OCI-LY7 (cell line): ENCODE results near the gene ZFP36L1. TPM values are rescaled to one million over a fixed set of nuclear protein-coding genes. Genes with fewer than 3 reads are reported as not detected.
A peak's percentile ranks its signal among the peaks of the same experiment; 100 is the strongest.

Experiments used
- BruUV-seq: library from RNA; stranded (reverse); fragments of 400-500 nt; replicated peaks from 2 replicates; lab custom pipeline; 2021; lab: Mats Ljungman, UMichigan
- CTCF ChIA-PET: fragments of 300-600 bp; sonication (Branson Sonifier 250); formaldehyde crosslinking; loops from one replicate; lab custom pipeline; 2022; ENCODE audit warnings: antibody characterized with exemption; ENCODE audit not compliant: unreplicated experiment; lab: Charles Lee
- POLR2A ChIA-PET: fragments of 300-600 bp; sonication (Branson Sonifier 250); formaldehyde crosslinking; loops from one replicate; lab custom pipeline; 2022; ENCODE audit warnings: antibody characterized with exemption; lab: Charles Lee
- DNase-seq: peaks from one replicate; pipeline ENCODE4 v3.0.0-alpha.2; 2015; ENCODE audit warnings: low spot score
- H2AFZ ChIP-seq: fragments of 200-600 bp; sonication (generic), shearing (Covaris generic); 2 replicates; pipeline ENCODE4 v1.6.1; 2014; ENCODE audit warnings: mild to moderate bottlenecking, antibody characterized with exemption, low read length, moderate library complexity
- H3K27ac ChIP-seq: fragments of 200-600 bp; sonication (generic); 2 replicates; pipeline ENCODE4 v1.5.1; 2014; ENCODE audit warnings: mixed run types, low read depth, mild to moderate bottlenecking, moderate library complexity, low read length, inconsistent platforms; ENCODE audit not compliant: poor library complexity, severe bottlenecking
- H3K36me3 ChIP-seq: fragments of 200-600 bp; sonication (generic); 2 replicates; pipeline ENCODE4 v1.6.1; 2014; ENCODE audit warnings: mild to moderate bottlenecking, antibody characterized with exemption, low read length, moderate library complexity, mixed read lengths; ENCODE audit not compliant: insufficient read depth
- H3K4me1 ChIP-seq: fragments of 200-600 bp; sonication (generic); 2 replicates; pipeline ENCODE4 v1.5.1; 2014; ENCODE audit warnings: mild to moderate bottlenecking, low read length; ENCODE audit not compliant: insufficient read depth, poor library complexity, severe bottlenecking
- H3K4me2 ChIP-seq: fragments of 200-600 bp; sonication (generic); 2 replicates; pipeline ENCODE4 v1.6.1; 2014; ENCODE audit warnings: mild to moderate bottlenecking, low read length
- H3K4me3 ChIP-seq: fragments of 200-600 bp; sonication (generic); 2 replicates; pipeline ENCODE4 v1.5.1; 2014; ENCODE audit warnings: mild to moderate bottlenecking, low read depth, low read length; ENCODE audit not compliant: poor library complexity, severe bottlenecking
- H3K79me2 ChIP-seq: fragments of 200-600 bp; sonication (generic); 2 replicates; pipeline ENCODE4 v1.6.1; 2016; ENCODE audit warnings: low read depth, mild to moderate bottlenecking, low read length, moderate library complexity, mixed read lengths; ENCODE audit not compliant: insufficient read depth
- H3K9me2 ChIP-seq: fragments of 200-600 bp; sonication (generic); 2 replicates; pipeline ENCODE4 v1.6.1; 2016; ENCODE audit warnings: mild to moderate bottlenecking, low read length, mixed read lengths; ENCODE audit not compliant: insufficient read depth
- H3K9me3 ChIP-seq: fragments of 200-600 bp; sonication (generic); 2 replicates; pipeline ENCODE4 v1.6.1; 2014; ENCODE audit warnings: mild to moderate bottlenecking, mixed run types, low read length, mixed read lengths
- H4K20me1 ChIP-seq: fragments of 200-600 bp; sonication (generic); 2 replicates; pipeline ENCODE4 v1.6.1; 2014; ENCODE audit warnings: mild to moderate bottlenecking, antibody characterized with exemption, low read length, moderate library complexity, mixed read lengths; ENCODE audit not compliant: insufficient read depth
- EZH2phosphoT487 ChIP-seq: fragments of 200-600 bp; sonication (generic); IDR thresholded peaks from 2 replicates; pipeline ENCODE4 v1.6.1; 2018; ENCODE audit warnings: low read depth, borderline replicate concordance, mild to moderate bottlenecking, mixed run types, antibody characterized with exemption, low read length, moderate library complexity, mixed read lengths
- intact Hi-C: fragments of 100-400 bp; cut with micrococcal nuclease; formaldehyde crosslinking; loops from one replicate; pipeline ENCODE4 v1.10.0; 2022; ENCODE audit not compliant: unreplicated experiment
- total RNA-seq, 2 experiments: library from RNA; depleted of rRNA in 1 of 2; stranded (reverse); fragments of >200 nt in 1 of 2; shearing (Covaris generic) in 1 of 2; gene quantifications; 2 replicates each; pipeline ENCODE4 v1.2.3, GENCODE V29; 2014 to 2022
- TF ChIP-seq, protein P1 (sequence below): fragments of 200-600 bp; sonication (generic); conservative IDR thresholded peaks from 2 replicates; pipeline ENCODE4 v1.5.1; 2014; ENCODE audit warnings: mild to moderate bottlenecking, antibody characterized with exemption, low read length, moderate library complexity, mixed read lengths

ZFP36L1 gene
- total RNA-seq, 2 experiments from 2014 or later: 24.2 to 57.0 TPM

DNA sequence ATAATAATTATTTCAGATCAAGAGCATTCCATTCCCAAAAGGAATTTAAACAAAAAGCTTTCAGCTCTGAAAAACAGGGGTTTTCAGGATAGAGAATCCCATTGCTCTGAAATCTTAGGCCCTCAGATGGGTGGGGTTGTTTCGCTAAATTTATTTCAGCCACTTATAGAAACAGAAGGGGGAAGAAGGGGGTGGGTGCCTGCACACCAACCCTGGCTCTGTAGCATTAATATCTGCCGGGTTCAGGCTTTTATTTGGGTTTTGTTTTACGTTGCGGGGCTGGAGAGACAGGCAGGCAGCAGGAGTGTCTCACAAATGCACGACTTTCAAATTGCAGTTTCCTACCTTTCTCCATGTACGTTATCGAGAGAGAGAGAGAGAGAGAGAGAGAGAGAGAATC lies 12.5 kb upstream of the ZFP36L1 start:
- Histone ChIP-seq H2AFZ (peak overlapping the region; percentile 56; the same call in 1 of the 2 replicates), H3K9me2 (no peaks in the 10 kb centered on the region), H3K9me3 (peaks cover 32% of the 10 kb centered on the region), H3K27ac (peak overlapping the region; percentile 75), H4K20me1 (no peaks in the 10 kb centered on the region), H3K4me3 (no peak overlapping the region), H3K36me3 (peaks cover 16% of the 10 kb centered on the region; the same call in 1 of the 2 replicates), H3K4me2 (peak overlapping the region; percentile 87; the same call in 1 of the 2 replicates), H3K4me1 (peaks cover 35% of the 10 kb centered on the region), H3K79me2 (no peaks in the 10 kb centered on the region)
- POLR2A ChIA-PET: interaction anchor here (0.6 to 7.5 kb wide), 4 partner anchors 9 to 519 kb away, joined by 3 to 58 read pairs (median 10); no protein-coding TSS in a partner anchor
- TF ChIP-seq, protein P1, sequence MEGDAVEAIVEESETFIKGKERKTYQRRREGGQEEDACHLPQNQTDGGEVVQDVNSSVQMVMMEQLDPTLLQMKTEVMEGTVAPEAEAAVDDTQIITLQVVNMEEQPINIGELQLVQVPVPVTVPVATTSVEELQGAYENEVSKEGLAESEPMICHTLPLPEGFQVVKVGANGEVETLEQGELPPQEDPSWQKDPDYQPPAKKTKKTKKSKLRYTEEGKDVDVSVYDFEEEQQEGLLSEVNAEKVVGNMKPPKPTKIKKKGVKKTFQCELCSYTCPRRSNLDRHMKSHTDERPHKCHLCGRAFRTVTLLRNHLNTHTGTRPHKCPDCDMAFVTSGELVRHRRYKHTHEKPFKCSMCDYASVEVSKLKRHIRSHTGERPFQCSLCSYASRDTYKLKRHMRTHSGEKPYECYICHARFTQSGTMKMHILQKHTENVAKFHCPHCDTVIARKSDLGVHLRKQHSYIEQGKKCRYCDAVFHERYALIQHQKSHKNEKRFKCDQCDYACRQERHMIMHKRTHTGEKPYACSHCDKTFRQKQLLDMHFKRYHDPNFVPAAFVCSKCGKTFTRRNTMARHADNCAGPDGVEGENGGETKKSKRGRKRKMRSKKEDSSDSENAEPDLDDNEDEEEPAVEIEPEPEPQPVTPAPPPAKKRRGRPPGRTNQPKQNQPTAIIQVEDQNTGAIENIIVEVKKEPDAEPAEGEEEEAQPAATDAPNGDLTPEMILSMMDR: no peak
- no peak for TF ChIP-seq EZH2phosphoT487
- CTCF ChIA-PET: no interaction called here
- no peak for DNase-seq
- intact Hi-C loops: no loop called here
- BruUV-seq: no TSS peak

DNA sequence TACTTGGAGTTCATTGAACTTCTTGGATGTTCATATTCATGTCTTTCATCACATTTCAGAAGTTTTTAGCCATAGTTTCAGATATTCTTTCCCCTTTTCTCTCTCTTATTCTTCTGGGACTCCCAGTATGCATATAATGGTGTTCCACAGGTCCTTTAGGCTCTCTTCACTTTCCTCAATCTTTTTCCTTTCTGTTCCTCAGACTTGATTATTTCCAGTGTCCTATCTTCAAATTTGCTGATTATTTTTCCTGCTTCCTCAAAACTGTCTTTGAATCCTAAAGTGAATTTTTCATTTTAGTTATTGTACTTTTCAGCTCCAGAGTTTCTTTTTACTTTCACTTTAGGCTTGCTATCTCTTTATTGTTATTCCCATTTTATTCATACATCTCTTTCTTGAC lies 8.8 kb upstream of the ZFP36L1 start:
- Histone ChIP-seq H3K4me3 (no peak overlapping the region), H3K79me2 (no peaks in the 10 kb centered on the region), H3K9me2 (no peaks in the 10 kb centered on the region), H3K9me3 (peaks cover 45% of the 10 kb centered on the region), H3K4me1 (peaks cover 35% of the 10 kb centered on the region), H3K4me2 (no peak overlapping the region), H2AFZ (no peak overlapping the region; the same call in 1 of the 2 replicates), H4K20me1 (no peaks in the 10 kb centered on the region), H3K27ac (no peak overlapping the region), H3K36me3 (peaks cover 21% of the 10 kb centered on the region; the same call in 1 of the 2 replicates)
- intact Hi-C loops: no loop called here
- TF ChIP-seq, protein P1: no peak
- no peak for TF ChIP-seq EZH2phosphoT487
- ChIA-PET CTCF (no interaction called here), POLR2A (interaction anchor here (1.3 to 7.5 kb wide), 2 partner anchors 10 to 13 kb away, joined by 5 to 58 read pairs; no protein-coding TSS in a partner anchor)
- no TSS peak for BruUV-seq
- no peak for DNase-seq

DNA sequence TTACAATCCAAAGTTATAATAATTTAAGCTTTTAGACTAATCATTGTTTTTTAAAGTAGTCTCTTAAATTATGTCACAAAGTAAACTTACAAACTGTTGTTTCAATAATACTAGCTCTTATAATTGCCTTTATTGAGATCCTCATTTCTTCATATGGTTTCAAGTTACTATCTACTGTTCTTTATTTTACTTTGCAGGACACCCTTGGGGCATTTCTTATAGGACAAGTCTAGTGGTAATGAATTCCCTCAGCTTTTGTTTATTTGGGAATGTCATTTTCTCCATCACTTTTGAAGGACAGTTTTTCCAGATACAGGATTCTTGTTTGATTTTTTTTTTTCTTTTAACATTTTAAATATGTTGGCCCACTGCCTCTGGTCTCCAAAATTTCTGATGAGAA lies 8.1 kb upstream of the ZFP36L1 start:
- no peak for DNase-seq
- intact Hi-C loops: no loop called here
- BruUV-seq: no TSS peak
- Histone ChIP-seq H3K9me2 (no peaks in the 10 kb centered on the region), H4K20me1 (no peaks in the 10 kb centered on the region), H2AFZ (no peak overlapping the region; the same call in 1 of the 2 replicates), H3K4me2 (no peak overlapping the region), H3K36me3 (peaks cover 21% of the 10 kb centered on the region; the same call in 1 of the 2 replicates), H3K9me3 (peaks cover 45% of the 10 kb centered on the region), H3K79me2 (no peaks in the 10 kb centered on the region), H3K4me1 (peaks cover 35% of the 10 kb centered on the region), H3K4me3 (no peak overlapping the region), H3K27ac (no peak overlapping the region)
- POLR2A ChIA-PET: interaction anchor here (0.8 to 7.5 kb wide), 5 partner anchors 8 to 26 kb away, joined by 3 to 58 read pairs (median 5); no protein-coding TSS in a partner anchor
- no peak for TF ChIP-seq EZH2phosphoT487
- TF ChIP-seq, protein P1: no peak
- CTCF ChIA-PET: no interaction called here
